Liver (tissue), 3 donors: ENCODE data around the gene MOSPD3.

ENCODE experiments used
- TAF1 ChIP-seq: conservative IDR thresholded peaks from 2 replicates; pipeline ENCODE4 v1.6.1; 2016; ENCODE audit warnings: antibody characterized with exemption, mild to moderate bottlenecking
- TF ChIP-seq, protein P1 (sequence below): fragments of 150-350 bp; IDR thresholded peaks from 2 replicates; pipeline ENCODE4 v1.5.1; 2017; ENCODE audit warnings: improper control_type of control experiment, low read depth, low read length; ENCODE audit not compliant: missing input control
- donor health status: healthy.
- donor health status: healthy.

DNA sequence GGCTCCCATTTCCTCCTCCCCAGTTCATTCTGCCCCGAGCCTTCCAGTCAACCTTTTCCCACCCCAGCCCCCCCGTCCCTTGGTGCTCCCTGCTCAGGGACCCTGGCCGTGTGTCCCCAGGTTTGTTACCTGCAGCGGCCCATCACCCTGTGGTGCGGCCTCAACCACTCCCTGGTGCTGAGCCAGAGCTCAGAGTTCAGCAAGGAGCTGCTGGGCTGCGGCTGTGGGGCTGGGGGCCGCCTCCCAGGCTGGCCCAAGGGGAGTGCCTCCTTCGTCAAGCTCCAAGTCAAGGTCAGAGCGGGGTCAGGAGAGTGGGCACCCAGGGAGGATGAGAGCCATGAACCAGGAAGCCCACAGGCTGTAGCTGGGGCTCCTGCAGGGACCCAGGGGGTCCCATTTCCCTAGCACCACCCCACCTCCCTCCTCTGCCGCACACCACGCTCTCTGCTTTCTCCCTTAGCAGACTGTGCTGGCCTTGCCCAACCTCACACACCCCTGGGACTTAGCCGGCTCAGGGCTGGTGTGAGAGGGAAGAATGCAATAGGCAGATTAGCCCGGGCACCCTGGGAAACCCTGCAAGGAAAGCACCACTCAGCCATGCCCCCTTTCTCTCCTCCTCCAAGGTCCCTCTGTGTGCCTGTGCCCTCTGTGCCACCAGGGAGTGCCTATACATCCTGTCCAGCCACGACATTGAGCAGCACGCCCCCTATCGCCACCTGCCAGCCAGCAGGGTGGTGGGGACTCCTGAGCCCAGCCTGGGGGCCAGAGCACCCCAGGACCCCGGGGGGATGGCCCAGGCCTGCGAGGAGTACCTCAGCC, 12.2 kb upstream of the MOSPD3 start:
- TF ChIP-seq, protein P1, sequence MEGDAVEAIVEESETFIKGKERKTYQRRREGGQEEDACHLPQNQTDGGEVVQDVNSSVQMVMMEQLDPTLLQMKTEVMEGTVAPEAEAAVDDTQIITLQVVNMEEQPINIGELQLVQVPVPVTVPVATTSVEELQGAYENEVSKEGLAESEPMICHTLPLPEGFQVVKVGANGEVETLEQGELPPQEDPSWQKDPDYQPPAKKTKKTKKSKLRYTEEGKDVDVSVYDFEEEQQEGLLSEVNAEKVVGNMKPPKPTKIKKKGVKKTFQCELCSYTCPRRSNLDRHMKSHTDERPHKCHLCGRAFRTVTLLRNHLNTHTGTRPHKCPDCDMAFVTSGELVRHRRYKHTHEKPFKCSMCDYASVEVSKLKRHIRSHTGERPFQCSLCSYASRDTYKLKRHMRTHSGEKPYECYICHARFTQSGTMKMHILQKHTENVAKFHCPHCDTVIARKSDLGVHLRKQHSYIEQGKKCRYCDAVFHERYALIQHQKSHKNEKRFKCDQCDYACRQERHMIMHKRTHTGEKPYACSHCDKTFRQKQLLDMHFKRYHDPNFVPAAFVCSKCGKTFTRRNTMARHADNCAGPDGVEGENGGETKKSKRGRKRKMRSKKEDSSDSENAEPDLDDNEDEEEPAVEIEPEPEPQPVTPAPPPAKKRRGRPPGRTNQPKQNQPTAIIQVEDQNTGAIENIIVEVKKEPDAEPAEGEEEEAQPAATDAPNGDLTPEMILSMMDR = no peak
- TF ChIP-seq TAF1 = no peak
